ENCODE results near the gene UBAC2. TPM values are rescaled to one million over a fixed set of nuclear protein-coding genes. Genes with fewer than 3 reads are reported as not detected.

The UBAC2 gene, protein sequence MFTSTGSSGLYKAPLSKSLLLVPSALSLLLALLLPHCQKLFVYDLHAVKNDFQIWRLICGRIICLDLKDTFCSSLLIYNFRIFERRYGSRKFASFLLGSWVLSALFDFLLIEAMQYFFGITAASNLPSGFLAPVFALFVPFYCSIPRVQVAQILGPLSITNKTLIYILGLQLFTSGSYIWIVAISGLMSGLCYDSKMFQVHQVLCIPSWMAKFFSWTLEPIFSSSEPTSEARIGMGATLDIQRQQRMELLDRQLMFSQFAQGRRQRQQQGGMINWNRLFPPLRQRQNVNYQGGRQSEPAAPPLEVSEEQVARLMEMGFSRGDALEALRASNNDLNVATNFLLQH
- total RNA-seq: 52.1 and 56.3 TPM in 2 replicates

DNA sequence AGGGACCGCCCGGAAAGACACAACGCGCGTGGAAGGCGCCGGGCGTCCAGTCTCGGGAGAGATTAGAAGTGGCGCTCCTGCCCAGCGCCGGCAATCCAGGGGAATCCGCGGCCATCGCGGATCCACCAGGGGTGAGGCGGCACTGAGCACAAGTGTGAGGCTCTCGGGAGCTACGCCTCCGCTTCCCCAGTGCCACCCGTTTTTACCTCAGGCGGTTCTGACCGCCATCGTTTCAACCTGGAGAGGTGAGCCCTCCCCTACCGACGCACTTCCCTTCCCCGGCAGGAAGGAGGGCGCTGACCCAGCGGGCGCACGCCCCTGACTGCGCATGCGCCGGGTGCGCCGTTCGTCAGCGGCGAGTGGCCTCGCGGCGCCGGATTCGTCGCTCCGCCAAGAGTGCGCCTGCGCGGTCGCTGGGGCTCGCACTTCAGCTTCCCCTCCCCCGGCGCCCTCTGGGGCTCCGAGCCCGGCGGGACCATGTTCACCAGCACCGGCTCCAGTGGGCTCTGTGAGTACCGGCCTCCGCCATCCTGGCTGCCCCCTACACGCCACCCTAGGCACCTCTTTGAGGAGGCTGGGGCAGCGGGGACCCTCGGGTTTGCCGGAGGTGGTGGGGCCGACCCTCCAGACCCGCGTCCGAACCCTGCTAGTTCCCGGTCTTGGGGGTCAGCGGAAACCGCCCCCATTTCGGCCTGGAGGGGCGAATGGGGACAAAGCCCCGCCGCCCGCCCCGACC, at the start of gene UBAC2:
TSS of gene UBAC2 (plus strand) at position 423 of the 736 bp plus-strand sequence. CDS start at position 478, 55 bp downstream.
- Mint-ChIP-seq H3K27me3 (ENCODE audit: insufficient read depth) (no peaks in the 10 kb centered on the region), H3K4me1 (ENCODE audit: low read depth) (peaks cover 65% of the 10 kb centered on the region), H3K4me3 (peak within 1 kb of the TSS; percentile 98), H3K27ac (peak within 1 kb of the TSS; percentile 96), H3K9me3 (no peaks in the 10 kb centered on the region), H3K36me3 (ENCODE audit: low read depth) (peaks cover 25% of the 10 kb centered on the region)
- DNase-seq (ENCODE audit: low spot score): peak; percentile 97
- intact Hi-C loops (cut with micrococcal nuclease): loop anchor here (1.0 to 5.0 kb wide), 11 partner anchors 14 to 1223 kb away; partner anchors contain the start of genes CLYBL and GPR18

DNA sequence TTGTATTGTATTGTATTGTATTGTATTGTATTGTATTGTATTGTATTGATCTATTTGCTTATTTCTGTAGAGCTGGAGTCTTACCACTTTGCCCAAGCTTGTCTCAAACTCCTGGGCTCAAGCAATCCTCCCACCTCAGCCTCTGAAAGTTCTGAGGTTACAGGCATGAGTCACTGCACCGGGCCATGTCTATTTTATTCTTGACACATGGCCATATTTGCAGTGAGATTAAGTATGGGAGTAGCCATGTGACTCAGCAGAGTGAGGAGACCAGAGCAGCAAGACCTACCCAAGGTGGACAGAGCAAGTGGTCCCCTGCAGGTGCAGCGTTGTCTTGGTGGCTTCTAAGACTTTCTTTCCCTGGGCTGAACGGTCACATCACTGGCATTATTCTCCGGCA, 49.1 kb upstream of the UBAC2 start:
- Mint-ChIP-seq H3K4me3 (no peak overlapping the region), H3K36me3 (ENCODE audit: low read depth) (no peaks in the 10 kb centered on the region), H3K27ac (no peak overlapping the region), H3K9me3 (no peaks in the 10 kb centered on the region), H3K27me3 (ENCODE audit: insufficient read depth) (peaks cover 8% of the 10 kb centered on the region), H3K4me1 (ENCODE audit: low read depth) (peaks cover 12% of the 10 kb centered on the region)
- no peak for DNase-seq (ENCODE audit: low spot score)
- intact Hi-C loops (cut with micrococcal nuclease): no loop called here

DNA sequence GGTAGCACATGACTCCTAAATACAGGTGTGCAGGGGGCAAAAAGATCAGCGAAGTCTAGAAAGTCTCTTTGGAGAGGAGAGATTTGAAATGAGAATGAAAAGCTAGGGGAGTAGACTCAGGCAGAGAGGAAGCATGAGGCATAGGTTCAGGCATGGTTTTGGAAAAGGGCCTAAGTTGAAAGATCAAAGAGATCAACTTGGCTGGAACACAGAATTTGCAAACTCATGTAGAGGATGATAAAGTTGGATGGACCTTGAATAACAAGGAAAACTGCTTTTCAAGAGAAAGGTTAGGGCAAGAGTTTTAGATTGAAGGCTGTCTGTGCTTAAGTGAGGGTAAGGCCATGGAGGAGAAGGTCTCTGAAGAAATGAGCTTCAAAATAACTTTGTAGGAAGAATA, 47.4 kb upstream of the UBAC2 start:
- no peak overlapping the region for H3K27ac Mint-ChIP-seq
- intact Hi-C loops (cut with micrococcal nuclease): no loop called here
- no peaks in the 10 kb centered on the region for H3K36me3 Mint-ChIP-seq (ENCODE audit: low read depth)
- peaks cover 10% of the 10 kb centered on the region for H3K27me3 Mint-ChIP-seq (ENCODE audit: insufficient read depth)
- no peak for DNase-seq (ENCODE audit: low spot score)
- peaks cover 12% of the 10 kb centered on the region for H3K4me1 Mint-ChIP-seq (ENCODE audit: low read depth)
- no peak overlapping the region for H3K4me3 Mint-ChIP-seq
- H3K9me3 Mint-ChIP-seq: no peaks in the 10 kb centered on the region

DNA sequence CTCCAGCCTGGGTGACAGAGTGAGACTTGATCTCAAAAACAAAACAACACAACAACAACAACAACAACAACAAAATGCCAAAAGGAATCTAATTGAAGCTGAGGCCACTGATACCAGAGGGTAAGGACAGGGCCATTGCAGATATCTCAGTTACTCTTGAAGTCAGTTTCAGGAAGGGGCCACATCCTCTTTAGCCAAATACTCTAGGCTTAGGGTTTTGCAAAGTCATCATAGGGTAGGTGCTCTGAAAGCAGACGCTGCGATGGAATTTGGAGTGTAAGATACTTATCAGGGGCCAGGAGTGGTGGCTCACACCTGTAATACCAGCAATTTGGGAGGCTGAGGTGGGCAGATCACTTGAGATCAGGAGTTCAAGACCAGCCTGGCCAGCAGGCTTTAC, 46.6 kb upstream of the UBAC2 start:
- Mint-ChIP-seq H3K27me3 (ENCODE audit: insufficient read depth) (peaks cover 13% of the 10 kb centered on the region), H3K27ac (no peak overlapping the region), H3K4me3 (no peak overlapping the region), H3K36me3 (ENCODE audit: low read depth) (no peaks in the 10 kb centered on the region), H3K9me3 (no peaks in the 10 kb centered on the region), H3K4me1 (ENCODE audit: low read depth) (peaks cover 12% of the 10 kb centered on the region)
- intact Hi-C loops (cut with micrococcal nuclease): no loop called here
- no peak for DNase-seq (ENCODE audit: low spot score)

DNA sequence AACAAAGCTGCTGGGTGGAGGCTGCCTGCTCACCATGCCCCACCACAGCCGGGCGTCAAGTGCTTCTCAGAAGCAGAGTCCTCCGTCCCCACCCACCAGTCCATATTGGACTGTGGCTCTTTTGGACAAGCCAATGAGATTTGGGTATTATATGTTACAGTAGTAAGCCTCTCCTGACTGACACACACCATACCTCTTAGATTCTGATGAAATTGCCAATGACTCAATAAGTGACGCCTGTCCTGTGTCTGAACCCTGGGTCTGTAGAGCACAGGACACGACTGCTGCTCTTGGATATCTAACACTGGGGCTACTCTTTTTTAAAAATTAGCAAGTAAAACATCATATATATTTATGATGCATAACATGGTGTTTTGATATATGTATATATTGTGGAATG, 44.8 kb upstream of the UBAC2 start:
- peaks cover 10% of the 10 kb centered on the region for H3K4me1 Mint-ChIP-seq (ENCODE audit: low read depth)
- no peak for DNase-seq (ENCODE audit: low spot score)
- H3K9me3 Mint-ChIP-seq: no peaks in the 10 kb centered on the region
- no peak overlapping the region for H3K27ac Mint-ChIP-seq
- intact Hi-C loops (cut with micrococcal nuclease): no loop called here
- peaks cover 24% of the 10 kb centered on the region for H3K27me3 Mint-ChIP-seq (ENCODE audit: insufficient read depth)
- H3K36me3 Mint-ChIP-seq (ENCODE audit: low read depth): peaks cover 2% of the 10 kb centered on the region
- H3K4me3 Mint-ChIP-seq: no peak overlapping the region

DNA sequence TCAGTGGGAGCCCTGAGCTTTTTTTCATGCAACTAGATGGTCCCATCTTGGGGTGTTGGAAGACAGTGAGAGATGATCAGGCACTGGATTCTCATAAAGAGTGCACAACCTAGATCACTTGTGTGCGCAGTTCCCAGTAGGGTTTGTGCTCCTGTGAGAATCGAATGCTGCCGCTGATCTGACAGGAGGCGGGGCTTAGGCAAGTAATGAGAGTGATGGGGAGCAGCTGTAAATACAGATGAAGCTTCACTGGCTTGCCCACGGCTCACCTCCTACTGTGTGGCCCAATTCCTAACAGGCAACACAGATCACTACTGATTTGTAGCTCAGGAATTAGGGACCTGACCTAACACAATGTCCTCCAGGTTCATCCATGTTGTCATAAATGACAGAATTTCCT, 43.6 kb upstream of the UBAC2 start:
- intact Hi-C loops (cut with micrococcal nuclease): no loop called here
- Mint-ChIP-seq H3K36me3 (ENCODE audit: low read depth) (peaks cover 2% of the 10 kb centered on the region), H3K4me3 (no peak overlapping the region), H3K27ac (no peak overlapping the region), H3K4me1 (ENCODE audit: low read depth) (no peaks in the 10 kb centered on the region), H3K27me3 (ENCODE audit: insufficient read depth) (peaks cover 32% of the 10 kb centered on the region), H3K9me3 (no peaks in the 10 kb centered on the region)
- DNase-seq (ENCODE audit: low spot score): no peak

DNA sequence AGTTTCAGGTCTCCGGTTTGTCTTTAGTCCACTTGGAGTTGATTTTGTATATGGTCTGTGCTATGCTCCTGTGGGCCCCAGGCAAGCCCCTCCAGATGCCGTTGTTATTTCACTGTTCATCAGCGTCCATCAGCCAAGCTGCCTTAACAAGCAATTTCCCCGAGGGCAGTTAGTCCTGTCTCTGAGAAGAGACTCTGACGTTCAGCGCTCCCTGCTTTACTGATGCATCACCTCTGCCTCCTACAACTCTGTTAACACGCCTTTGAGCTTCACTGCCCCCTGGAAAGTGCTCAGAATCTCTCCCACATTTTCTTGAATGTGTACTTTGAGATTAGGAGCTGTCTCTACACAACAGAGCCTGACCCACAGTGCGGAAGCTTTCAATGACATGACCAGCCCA, 41.8 kb upstream of the UBAC2 start:
- Mint-ChIP-seq H3K4me3 (no peak overlapping the region), H3K9me3 (no peaks in the 10 kb centered on the region), H3K27me3 (ENCODE audit: insufficient read depth) (peaks cover 36% of the 10 kb centered on the region), H3K27ac (no peak overlapping the region), H3K36me3 (ENCODE audit: low read depth) (peaks cover 2% of the 10 kb centered on the region), H3K4me1 (ENCODE audit: low read depth) (no peaks in the 10 kb centered on the region)
- DNase-seq (ENCODE audit: low spot score): no peak
- intact Hi-C loops (cut with micrococcal nuclease): no loop called here

DNA sequence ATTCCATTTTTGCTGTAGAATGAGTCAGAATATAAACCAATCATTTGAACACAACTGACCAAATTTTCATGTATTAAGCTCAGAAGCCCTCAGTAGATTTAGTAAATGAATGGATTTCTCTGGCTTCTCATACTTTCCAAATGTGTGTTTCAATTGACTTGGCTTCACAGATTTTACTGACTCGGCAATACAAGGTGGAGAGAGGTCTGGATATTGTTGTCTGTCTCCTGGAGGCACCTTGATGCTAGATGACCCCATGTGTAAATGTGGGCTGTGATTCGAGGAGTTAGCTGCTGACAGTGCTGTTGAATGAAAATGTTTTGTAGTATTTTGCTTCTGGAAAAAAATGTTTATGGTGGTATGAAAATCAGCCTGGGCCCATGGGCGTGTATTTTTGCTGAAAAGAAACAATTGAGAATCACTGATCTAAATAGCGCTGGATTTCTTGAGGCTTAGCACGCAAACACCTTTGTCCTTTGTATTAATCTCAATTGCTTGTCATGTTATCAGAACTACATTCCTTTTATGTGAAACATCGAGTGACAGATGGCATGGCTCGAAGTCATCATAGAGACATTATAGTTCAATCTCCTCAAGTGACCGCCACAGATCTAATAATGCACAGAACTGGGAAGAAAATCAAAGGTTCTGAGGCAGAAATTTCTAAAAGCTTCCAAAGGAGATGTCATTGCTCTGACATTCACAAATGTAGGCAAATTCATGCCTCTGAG, 41.2 kb upstream of the UBAC2 start:
- no peak overlapping the region for H3K27ac Mint-ChIP-seq
- peaks cover 2% of the 10 kb centered on the region for H3K36me3 Mint-ChIP-seq (ENCODE audit: low read depth)
- H3K27me3 Mint-ChIP-seq (ENCODE audit: insufficient read depth): peaks cover 37% of the 10 kb centered on the region
- no peak for DNase-seq (ENCODE audit: low spot score)
- intact Hi-C loops (cut with micrococcal nuclease): no loop called here
- no peaks in the 10 kb centered on the region for H3K9me3 Mint-ChIP-seq
- no peaks in the 10 kb centered on the region for H3K4me1 Mint-ChIP-seq (ENCODE audit: low read depth)
- no peak overlapping the region for H3K4me3 Mint-ChIP-seq

DNA sequence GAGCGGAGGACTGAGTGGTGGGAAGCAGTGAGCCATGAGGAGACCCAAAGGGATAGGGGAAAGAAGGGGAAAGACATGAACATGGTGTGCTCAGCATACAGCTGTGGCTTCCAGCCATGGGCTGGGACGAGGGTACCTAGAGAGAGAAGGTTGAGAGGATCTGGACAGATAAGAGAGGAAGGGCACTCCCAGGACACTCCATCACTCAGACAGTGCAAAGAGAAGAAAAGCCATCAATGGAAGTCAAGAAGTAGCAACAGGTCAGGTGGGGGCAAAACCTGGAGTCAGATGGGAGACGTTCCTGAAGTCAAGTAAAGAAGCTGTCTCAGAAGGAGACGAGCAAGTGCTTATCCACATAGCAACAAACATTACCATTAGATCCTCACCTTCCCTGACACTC, 40.2 kb upstream of the UBAC2 start:
- intact Hi-C loops (cut with micrococcal nuclease): no loop called here
- Mint-ChIP-seq H3K27ac (no peak overlapping the region), H3K27me3 (ENCODE audit: insufficient read depth) (peaks cover 37% of the 10 kb centered on the region), H3K4me3 (no peak overlapping the region), H3K9me3 (no peaks in the 10 kb centered on the region), H3K4me1 (ENCODE audit: low read depth) (no peaks in the 10 kb centered on the region), H3K36me3 (ENCODE audit: low read depth) (peaks cover 2% of the 10 kb centered on the region)
- DNase-seq (ENCODE audit: low spot score): no peak

DNA sequence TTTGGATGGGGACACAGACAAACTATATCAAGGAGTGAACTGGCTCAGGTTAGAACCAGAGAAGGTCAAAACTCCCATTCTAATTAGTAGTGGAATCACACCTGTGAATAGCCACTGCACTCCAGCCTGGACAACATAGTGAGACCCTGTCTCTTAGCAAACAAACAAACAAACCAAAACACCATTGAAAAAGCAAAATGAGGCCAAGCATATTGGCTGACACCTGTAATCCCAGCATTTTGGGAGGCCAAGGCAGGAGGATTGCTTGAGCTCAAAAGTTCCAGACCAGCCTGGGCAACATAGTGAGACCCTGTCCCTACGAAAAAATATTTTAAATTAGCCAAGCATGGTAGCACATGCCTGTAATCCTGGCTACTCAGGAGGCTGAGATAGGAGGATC, 39.1 kb upstream of the UBAC2 start:
- Mint-ChIP-seq H3K27ac (no peak overlapping the region), H3K27me3 (ENCODE audit: insufficient read depth) (peaks cover 29% of the 10 kb centered on the region), H3K4me3 (no peak overlapping the region), H3K4me1 (ENCODE audit: low read depth) (no peaks in the 10 kb centered on the region), H3K36me3 (ENCODE audit: low read depth) (peaks cover 2% of the 10 kb centered on the region), H3K9me3 (no peaks in the 10 kb centered on the region)
- intact Hi-C loops (cut with micrococcal nuclease): no loop called here
- DNase-seq (ENCODE audit: low spot score): no peak

DNA sequence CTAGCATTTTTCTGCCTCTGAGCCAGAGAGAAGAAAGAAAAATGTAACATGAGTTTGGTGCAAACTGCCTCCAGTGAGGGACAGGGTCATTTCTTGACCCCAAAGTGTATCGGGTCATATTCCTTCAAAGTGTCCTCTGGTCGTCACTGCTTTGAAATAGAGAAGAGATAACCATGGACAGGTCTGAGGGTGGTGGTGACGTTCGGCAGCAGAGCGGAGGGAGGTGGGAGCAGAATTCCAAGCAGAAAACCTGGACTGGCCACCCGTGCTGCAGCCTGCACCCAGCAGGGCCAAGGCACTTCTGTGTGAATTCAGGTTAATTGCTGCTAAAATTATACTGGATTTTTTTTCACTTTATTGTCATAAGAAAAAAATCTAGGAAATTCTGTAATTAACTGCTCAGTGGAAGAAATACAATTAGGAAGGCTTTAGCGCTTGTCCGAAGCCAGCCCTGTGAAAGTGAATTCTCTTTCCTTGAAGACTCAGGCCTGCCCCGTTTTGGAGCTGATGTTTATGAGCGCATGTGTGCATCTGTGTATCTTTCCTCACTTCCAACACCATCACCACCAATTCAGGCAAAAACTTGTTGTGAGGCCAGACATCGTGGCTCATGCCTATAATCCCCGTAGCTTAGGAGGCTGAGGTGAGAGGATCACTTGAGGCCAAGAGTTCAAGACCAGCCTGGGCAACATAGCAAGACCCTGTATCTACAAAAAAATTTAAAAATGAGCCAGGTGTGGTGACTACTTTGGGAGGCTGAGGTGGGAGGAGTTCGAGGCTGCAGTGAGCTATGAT, 37.9 kb upstream of the UBAC2 start:
- Mint-ChIP-seq H3K9me3 (no peaks in the 10 kb centered on the region), H3K4me3 (no peak overlapping the region), H3K27ac (no peak overlapping the region), H3K27me3 (ENCODE audit: insufficient read depth) (peaks cover 27% of the 10 kb centered on the region), H3K4me1 (ENCODE audit: low read depth) (no peaks in the 10 kb centered on the region), H3K36me3 (ENCODE audit: low read depth) (peaks cover 2% of the 10 kb centered on the region)
- intact Hi-C loops (cut with micrococcal nuclease): no loop called here
- no peak for DNase-seq (ENCODE audit: low spot score)

DNA sequence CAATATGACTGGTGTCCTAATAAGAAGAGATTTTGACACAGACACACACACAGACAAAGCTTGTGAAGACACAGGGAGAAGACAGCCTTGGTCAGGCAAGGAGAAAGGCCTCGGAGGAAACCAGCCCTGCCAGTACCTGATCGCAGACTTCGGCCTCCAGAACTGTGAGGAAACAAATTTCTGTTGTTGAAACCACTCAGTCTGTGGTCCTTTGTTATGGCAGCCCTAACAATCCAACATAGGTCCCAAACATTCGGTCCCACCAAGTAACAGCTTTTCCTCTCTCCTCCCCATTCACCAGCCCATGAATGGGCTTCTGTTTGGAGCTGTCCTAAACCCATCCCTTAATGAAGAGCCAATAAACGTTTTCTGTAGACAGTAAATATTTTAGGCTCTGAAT, 36.4 kb upstream of the UBAC2 start:
- peaks cover 5% of the 10 kb centered on the region for H3K9me3 Mint-ChIP-seq

More for the DNA sequence above, 36.4 kb upstream of the UBAC2 start:
- intact Hi-C loops (cut with micrococcal nuclease): no loop called here
- Mint-ChIP-seq H3K4me3 (no peak overlapping the region), H3K27ac (no peak overlapping the region), H3K4me1 (ENCODE audit: low read depth) (no peaks in the 10 kb centered on the region), H3K36me3 (ENCODE audit: low read depth) (peaks cover 2% of the 10 kb centered on the region), H3K27me3 (ENCODE audit: insufficient read depth) (peaks cover 24% of the 10 kb centered on the region)
- no peak for DNase-seq (ENCODE audit: low spot score)

All from activated T-helper 1 cell treated with anti-CD3 and anti-CD28 coated beads, Interleukin-12 subunit alpha, Interleukin-12 subunit beta, Interleukin-2, Interleukin-4 antibody, amounts not matched to agents 30 ng/mL and 10 ng/mL and 1 ng/mL, durations not matched to agents 14 hours and 24 hours and 36 hours (primary cell).